Activated CD4-positive, alpha-beta T cell treated with anti-CD3 and anti-CD28 coated beads for 36 hours (primary cell): ENCODE data around the gene TSPAN3. TPM values are rescaled to one million over a fixed set of nuclear protein-coding genes. Genes with fewer than 3 reads are reported as not detected.
A peak's percentile ranks its signal among the peaks of the same experiment; 100 is the strongest.

ENCODE experiments used
- ATAC-seq: fragments of 200-7000 bp; cut with Tn5 transposase; one replicate; pipeline ENCODE4 v1.10.0; 2021; ENCODE audit warnings: mild to moderate bottlenecking, moderate library complexity
- CTCF ChIA-PET: fragments of 350-600 bp; sonication (Branson Sonifier 250); formaldehyde crosslinking; loops from one replicate; lab custom pipeline; 2021; ENCODE audit warnings: antibody characterized with exemption; lab: Charles Lee
- POLR2A ChIA-PET: fragments of 350-600 bp; sonication (Branson Sonifier 250); formaldehyde crosslinking; loops from one replicate; lab custom pipeline; 2021; ENCODE audit warnings: antibody characterized with exemption, inconsistent platforms; lab: Charles Lee
- DNase-seq: peaks from one replicate; pipeline ENCODE4 v3.0.0-alpha.2; 2020
- H3K27ac Mint-ChIP-seq: one replicate; pipeline ENCODE4 v1.8.0; 2021; ENCODE audit warnings: mixed read lengths
- H3K27me3 Mint-ChIP-seq: one replicate; pipeline ENCODE4 v1.8.0; 2021; ENCODE audit warnings: mixed read lengths
- H3K36me3 Mint-ChIP-seq: one replicate; pipeline ENCODE4 v1.8.0; 2021; ENCODE audit warnings: low read depth, mixed read lengths
- H3K4me1 Mint-ChIP-seq: one replicate; pipeline ENCODE4 v1.8.0; 2021; ENCODE audit warnings: mixed read lengths
- H3K4me3 Mint-ChIP-seq: one replicate; pipeline ENCODE4 v1.8.0; 2021; ENCODE audit warnings: mild to moderate bottlenecking, moderate library complexity, mixed read lengths
- H3K9me3 Mint-ChIP-seq: one replicate; pipeline ENCODE4 v1.8.0; 2021; ENCODE audit warnings: low read depth, mixed read lengths
- intact Hi-C, 2 experiments: fragments of 100-400 bp; cut with DNase I in 1 of 2; cut with micrococcal nuclease in 1 of 2; formaldehyde crosslinking; loops; one replicate each; pipeline versions ENCODE4 v1.14.2 to v1.15.1; 2022 to 2024; cut with DNase I, micrococcal nuclease
- total RNA-seq, 2 experiments: library from RNA; stranded (reverse); gene quantifications; one replicate each; pipeline ENCODE4 v1.2.3, GENCODE V29; 2021

Gene TSPAN3
- total RNA-seq, 2 experiments from 2014 or later: 26.2 to 28.4 TPM

GRCh38 chr15:77067691-77068367 lies 3.1 kb downstream of the TSPAN3 start:
- CTCF ChIA-PET: interaction anchor here (0.7 to 1.2 kb wide), 3 partner anchors 8 to 94 kb away, joined by 3 to 4 read pairs (median 3); no protein-coding TSS in a partner anchor
- POLR2A ChIA-PET: no interaction called here
- intact Hi-C loops: no loop called here
- no peaks in the 10 kb centered on the region for H3K9me3 Mint-ChIP-seq
- no peaks in the 10 kb centered on the region for H3K27me3 Mint-ChIP-seq
- peaks cover 5% of the 10 kb centered on the region for H3K36me3 Mint-ChIP-seq
- H3K27ac Mint-ChIP-seq: no peak overlapping the region
- ATAC-seq (no peak), DNase-seq (no peak)
- peaks cover 47% of the 10 kb centered on the region for H3K4me1 Mint-ChIP-seq
- H3K4me3 Mint-ChIP-seq: no peak overlapping the region

GRCh38 chr15:77066971-77067690 lies 3.8 kb downstream of the TSPAN3 start:
- peaks cover 50% of the 10 kb centered on the region for H3K4me1 Mint-ChIP-seq
- ChIA-PET POLR2A (no interaction called here), CTCF (interaction anchor here (1.1 kb wide), 1 partner anchor 93 kb away, joined by 4 read pairs; no protein-coding TSS in a partner anchor)

GRCh38 chr15:77064539-77065308 lies 6.2 kb downstream of the TSPAN3 start:
- H3K4me3 Mint-ChIP-seq: no peak overlapping the region
- no peak for ATAC-seq
- H3K27ac Mint-ChIP-seq: no peak overlapping the region
- POLR2A ChIA-PET: no interaction called here
- CTCF ChIA-PET: interaction anchor here (0.6 to 1.0 kb wide), 2 partner anchors 91 to 706 kb away, joined by 3 to 4 read pairs; no protein-coding TSS in a partner anchor
- H3K27me3 Mint-ChIP-seq: no peaks in the 10 kb centered on the region
- DNase-seq: no peak
- H3K4me1 Mint-ChIP-seq: peaks cover 52% of the 10 kb centered on the region
- H3K9me3 Mint-ChIP-seq: no peaks in the 10 kb centered on the region
- intact Hi-C loops: loop anchor here in 1 of 2 experiments (1.0 kb wide), 1 partner anchor 25 kb away; no protein-coding TSS in a partner anchor
- H3K36me3 Mint-ChIP-seq: peaks cover 3% of the 10 kb centered on the region

More at GRCh38 chr15:77066971-77067690, 3.8 kb downstream of the TSPAN3 start:
- Mint-ChIP-seq H3K4me3 (no peak overlapping the region), H3K27ac (no peak overlapping the region), H3K36me3 (peaks cover 5% of the 10 kb centered on the region), H3K9me3 (no peaks in the 10 kb centered on the region), H3K27me3 (no peaks in the 10 kb centered on the region)
- DNase-seq (no peak), ATAC-seq (no peak)
- intact Hi-C loops: no loop called here

- ChIA-PET POLR2A (no interaction called here), CTCF (interaction anchor here (0.6 to 1.0 kb wide), 3 partner anchors 91 to 706 kb away, joined by 3 to 4 read pairs (median 3); no protein-coding TSS in a partner anchor)
- no peak for DNase-seq
- no peak for ATAC-seq
- Mint-ChIP-seq H3K36me3 (no peaks in the 10 kb centered on the region), H3K4me1 (peaks cover 53% of the 10 kb centered on the region), H3K9me3 (no peaks in the 10 kb centered on the region), H3K4me3 (no peak overlapping the region), H3K27ac (no peak overlapping the region), H3K27me3 (no peaks in the 10 kb centered on the region)
- intact Hi-C loops: no loop called here
Observed at GRCh38 chr15:77064063-77064462, 6.8 kb downstream of the TSPAN3 start.

- Mint-ChIP-seq H3K9me3 (no peaks in the 10 kb centered on the region), H3K27ac (no peak overlapping the region), H3K4me3 (no peak overlapping the region), H3K27me3 (no peaks in the 10 kb centered on the region), H3K4me1 (peaks cover 51% of the 10 kb centered on the region), H3K36me3 (no peaks in the 10 kb centered on the region)
- POLR2A ChIA-PET: no interaction called here
- ATAC-seq (no peak), DNase-seq (no peak)
- intact Hi-C loops: no loop called here
- CTCF ChIA-PET: interaction anchor here (1.0 kb wide), 1 partner anchor 106 kb away, joined by 3 read pairs; no protein-coding TSS in a partner anchor
Observed at GRCh38 chr15:77063249-77063648, 7.7 kb downstream of the TSPAN3 start.

GRCh38 chr15:77060546-77060945 lies 10.4 kb downstream of the TSPAN3 start:
- ATAC-seq: no peak
- POLR2A ChIA-PET: interaction anchor here (0.6 to 1.2 kb wide), 4 partner anchors 10 to 302 kb away, joined by 3 to 15 read pairs (median 3); partner anchors contain the start of gene TSPAN3
- H3K4me1 Mint-ChIP-seq: peaks cover 55% of the 10 kb centered on the region

GRCh38 chr15:77059786-77060361 lies 11.0 kb downstream of the TSPAN3 start:
- Mint-ChIP-seq H3K4me3 (no peak overlapping the region), H3K27ac (no peak overlapping the region), H3K27me3 (no peaks in the 10 kb centered on the region), H3K9me3 (no peaks in the 10 kb centered on the region), H3K4me1 (peaks cover 52% of the 10 kb centered on the region), H3K36me3 (peaks cover 2% of the 10 kb centered on the region)
- peak; percentile 43 for ATAC-seq
- intact Hi-C loops: no loop called here
- POLR2A ChIA-PET: interaction anchor here (0.6 to 1.2 kb wide), 4 partner anchors 11 to 303 kb away, joined by 3 to 15 read pairs (median 3); partner anchors contain the start of gene TSPAN3
- CTCF ChIA-PET: interaction anchor here (0.6 to 1.9 kb wide), 11 partner anchors 8 to 758 kb away, joined by 3 to 5 read pairs (median 3); partner anchors contain the start of gene TSPAN3
- no peak for DNase-seq

More at GRCh38 chr15:77060546-77060945, 10.4 kb downstream of the TSPAN3 start:
- Mint-ChIP-seq H3K27me3 (no peaks in the 10 kb centered on the region), H3K36me3 (no peaks in the 10 kb centered on the region), H3K9me3 (no peaks in the 10 kb centered on the region), H3K4me3 (no peak overlapping the region), H3K27ac (no peak overlapping the region)
- CTCF ChIA-PET: interaction anchor here (0.6 to 1.9 kb wide), 9 partner anchors 8 to 759 kb away, joined by 3 to 5 read pairs (median 3); partner anchors contain the start of gene TSPAN3
- no peak for DNase-seq
- intact Hi-C loops: no loop called here

- Mint-ChIP-seq H3K4me3 (no peak overlapping the region), H3K27ac (no peak overlapping the region), H3K36me3 (peaks cover 6% of the 10 kb centered on the region), H3K9me3 (no peaks in the 10 kb centered on the region), H3K27me3 (no peaks in the 10 kb centered on the region), H3K4me1 (peaks cover 47% of the 10 kb centered on the region)
- DNase-seq (no peak), ATAC-seq (no peak)
- ChIA-PET POLR2A (no interaction called here), CTCF (interaction anchor here (0.6 to 2.4 kb wide), 5 partner anchors 12 to 52 kb away, joined by 3 to 8 read pairs (median 3); no protein-coding TSS in a partner anchor)
- intact Hi-C loops: no loop called here
Observed at GRCh38 chr15:77058468-77058867, 12.4 kb downstream of the TSPAN3 start.

- Mint-ChIP-seq H3K27me3 (no peaks in the 10 kb centered on the region), H3K36me3 (peaks cover 7% of the 10 kb centered on the region), H3K4me1 (peaks cover 42% of the 10 kb centered on the region), H3K27ac (peak overlapping the region; percentile 67), H3K9me3 (no peaks in the 10 kb centered on the region), H3K4me3 (no peak overlapping the region)
- DNase-seq (no peak), ATAC-seq (peak; percentile 83)
- intact Hi-C loops: no loop called here
- ChIA-PET POLR2A (interaction anchor here (0.7 kb wide), 1 partner anchor 43 kb away, joined by 4 read pairs; no protein-coding TSS in a partner anchor), CTCF (interaction anchor here (0.9 to 2.4 kb wide), 6 partner anchors 11 to 81 kb away, joined by 3 to 8 read pairs (median 5); no protein-coding TSS in a partner anchor)
Observed at GRCh38 chr15:77057685-77058084, 13.2 kb downstream of the TSPAN3 start.

- no peaks in the 10 kb centered on the region for H3K9me3 Mint-ChIP-seq
Observed at GRCh38 chr15:77057072-77057471, 13.8 kb downstream of the TSPAN3 start.

More at GRCh38 chr15:77057072-77057471, 13.8 kb downstream of the TSPAN3 start:
- peak overlapping the region; percentile 49 for H3K27ac Mint-ChIP-seq
- H3K4me3 Mint-ChIP-seq: no peak overlapping the region
- ChIA-PET CTCF (interaction anchor here (0.7 to 2.4 kb wide), 8 partner anchors 11 to 83 kb away, joined by 3 to 8 read pairs (median 4); no protein-coding TSS in a partner anchor), POLR2A (interaction anchor here (0.7 kb wide), 2 partner anchors 43 to 353 kb away, joined by 3 to 4 read pairs; no protein-coding TSS in a partner anchor)
- DNase-seq: no peak
- H3K4me1 Mint-ChIP-seq: peaks cover 38% of the 10 kb centered on the region
- peaks cover 13% of the 10 kb centered on the region for H3K36me3 Mint-ChIP-seq
- H3K27me3 Mint-ChIP-seq: no peaks in the 10 kb centered on the region
- intact Hi-C loops: no loop called here
- ATAC-seq: peak; percentile 67
